Stomach (tissue), 4 donors: ENCODE results near the gene NIT2.

Experiments
- EP300 ChIP-seq: sonication (generic); formaldehyde crosslinking; IDR thresholded peaks from one replicate; pipeline ENCODE4 v1.6.1; 2017; ENCODE audit warnings: antibody characterized with exemption
- POLR2A ChIP-seq, 4 donors: fragments of 450-650 bp; IDR thresholded peaks; one replicate each; pipeline ENCODE4 v1.6.1; 2016; ENCODE audit warnings: antibody characterized with exemption in 4 of 4, control low read depth in 2 of 4, mild to moderate bottlenecking in 1 of 4, moderate library complexity in 1 of 4
- TF ChIP-seq, protein P1 (sequence below), 7 experiments: fragments of 450-650 bp in 4 of 7; fragments of 200-600 bp in 3 of 7; sonication (generic) in 3 of 7; IDR thresholded peaks; one replicate each; pipeline ENCODE4 v1.5.1; 2016 to 2019; ENCODE audit warnings: antibody characterized with exemption in 7 of 7, control low read depth in 2 of 7, mild to moderate bottlenecking in 1 of 7

DNA sequence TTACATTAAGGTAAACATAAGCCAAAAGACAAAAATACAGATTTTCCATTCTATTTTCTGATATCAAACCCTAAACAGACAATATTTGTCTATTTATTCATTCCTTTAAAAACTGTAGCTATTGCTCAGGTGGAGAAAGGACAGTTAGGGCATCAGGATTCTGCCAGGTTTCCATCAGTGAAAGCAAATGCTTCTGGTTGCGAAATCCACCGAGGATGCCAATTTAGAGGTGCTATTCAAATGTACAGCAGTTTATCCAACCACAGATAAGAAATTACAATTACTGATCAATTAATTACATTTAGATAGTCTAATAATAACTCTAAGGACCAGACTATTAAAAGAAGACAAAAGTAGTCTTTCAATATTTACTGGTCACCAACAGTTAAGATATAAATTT is 62.4 kb downstream of the NIT2 start:
- TF ChIP-seq EP300 (no peak), POLR2A (IDR thresholded peaks at IDR 0.05) (no peak)
- TF ChIP-seq, protein P1, sequence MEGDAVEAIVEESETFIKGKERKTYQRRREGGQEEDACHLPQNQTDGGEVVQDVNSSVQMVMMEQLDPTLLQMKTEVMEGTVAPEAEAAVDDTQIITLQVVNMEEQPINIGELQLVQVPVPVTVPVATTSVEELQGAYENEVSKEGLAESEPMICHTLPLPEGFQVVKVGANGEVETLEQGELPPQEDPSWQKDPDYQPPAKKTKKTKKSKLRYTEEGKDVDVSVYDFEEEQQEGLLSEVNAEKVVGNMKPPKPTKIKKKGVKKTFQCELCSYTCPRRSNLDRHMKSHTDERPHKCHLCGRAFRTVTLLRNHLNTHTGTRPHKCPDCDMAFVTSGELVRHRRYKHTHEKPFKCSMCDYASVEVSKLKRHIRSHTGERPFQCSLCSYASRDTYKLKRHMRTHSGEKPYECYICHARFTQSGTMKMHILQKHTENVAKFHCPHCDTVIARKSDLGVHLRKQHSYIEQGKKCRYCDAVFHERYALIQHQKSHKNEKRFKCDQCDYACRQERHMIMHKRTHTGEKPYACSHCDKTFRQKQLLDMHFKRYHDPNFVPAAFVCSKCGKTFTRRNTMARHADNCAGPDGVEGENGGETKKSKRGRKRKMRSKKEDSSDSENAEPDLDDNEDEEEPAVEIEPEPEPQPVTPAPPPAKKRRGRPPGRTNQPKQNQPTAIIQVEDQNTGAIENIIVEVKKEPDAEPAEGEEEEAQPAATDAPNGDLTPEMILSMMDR (IDR thresholded peaks at IDR 0.05): no peak
